NK-92 treated with Interleukin-12 subunit alpha and Interleukin-12 subunit beta, amount 100 ng/mL, for 24 hours (cell line): ENCODE data around the gene INTS6L.
A peak's percentile ranks its signal among the peaks of the same experiment; 100 is the strongest.
"Not testable (repeated sequence)": the region's sequence is repeated elsewhere in the genome, so short reads cannot be mapped to it uniquely, and the experiment has no call there.

ENCODE experiments used
- DNase-seq: peaks from one replicate; lab custom pipeline; 2025; lab: John Stamatoyannopoulos, UW

INTS6L gene

GRCh38 chrX:135522878-135523693 is 2.6 kb downstream of the INTS6L start:
- no peak for DNase-seq

GRCh38 chrX:135528254-135528653 is 7.8 kb downstream of the INTS6L start:
- no peak for DNase-seq

DNA sequence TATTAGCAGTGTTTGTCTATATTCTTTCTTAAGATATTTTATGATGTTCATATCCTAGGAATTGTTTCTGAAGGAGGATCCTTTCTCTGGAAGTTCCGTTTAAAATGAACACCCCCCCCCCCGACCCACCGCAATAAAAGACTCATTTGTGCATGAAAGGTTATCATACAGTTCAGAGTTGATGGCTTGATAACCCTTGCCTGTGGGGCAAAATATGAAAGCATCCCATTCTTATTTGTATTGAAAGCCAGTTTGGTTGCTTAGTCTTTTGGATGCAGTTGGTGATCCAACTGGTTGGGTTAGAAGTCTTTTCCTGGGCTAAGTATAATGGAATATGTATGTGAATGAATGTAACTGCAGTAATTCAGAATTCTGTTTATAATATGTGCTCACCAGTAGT is 8.3 kb downstream of the INTS6L start:
- DNase-seq, result no peak

- no peak for DNase-seq
Measured at GRCh38 chrX:135530097-135530496, 9.6 kb downstream of the INTS6L start.

- no peak for DNase-seq
Measured at GRCh38 chrX:135531813-135532212, 11.4 kb downstream of the INTS6L start.

DNA sequence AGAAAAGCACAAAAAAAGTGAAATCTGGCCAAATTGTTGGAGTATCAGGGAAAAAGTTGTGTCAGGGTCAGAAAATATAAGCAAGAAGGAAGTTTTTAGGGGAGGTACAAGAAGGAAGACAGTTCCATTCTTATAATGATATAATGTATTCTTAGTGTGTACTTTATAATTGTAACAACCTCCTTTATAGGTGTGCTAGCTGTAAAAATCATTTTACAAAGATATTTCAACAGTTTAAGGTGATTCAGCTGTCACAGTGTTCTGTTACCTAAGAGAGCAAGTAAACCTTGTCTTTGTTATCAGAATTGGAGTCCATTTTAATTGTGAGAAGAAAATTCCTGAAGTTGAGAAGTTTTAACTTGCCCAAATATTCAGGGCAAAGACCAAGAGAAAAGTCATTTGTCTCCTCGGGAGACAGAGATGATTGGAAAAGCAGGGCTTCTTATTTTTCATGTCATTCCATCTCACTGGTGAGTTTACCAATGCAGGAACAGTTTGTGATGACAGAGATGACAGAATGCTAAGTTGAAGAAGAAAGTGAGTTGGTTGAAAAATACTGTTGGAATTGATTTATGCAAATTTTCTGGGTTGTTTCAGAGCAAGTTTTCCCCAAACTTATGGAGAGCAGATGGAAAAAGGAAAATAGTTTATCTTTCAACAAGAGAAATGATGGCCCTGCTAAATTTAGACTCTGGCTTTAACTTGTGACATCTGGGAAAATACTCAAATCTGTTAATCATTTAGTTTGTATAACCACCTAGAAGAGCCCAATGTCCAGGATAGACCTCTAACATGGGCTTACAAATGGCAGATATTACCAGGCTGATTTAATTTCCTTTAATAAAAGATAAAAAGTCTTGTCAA is 14.8 kb downstream of the INTS6L start:
- no peak for DNase-seq

GRCh38 chrX:135536877-135537276 is 16.4 kb downstream of the INTS6L start:
- DNase-seq, result no peak

DNA sequence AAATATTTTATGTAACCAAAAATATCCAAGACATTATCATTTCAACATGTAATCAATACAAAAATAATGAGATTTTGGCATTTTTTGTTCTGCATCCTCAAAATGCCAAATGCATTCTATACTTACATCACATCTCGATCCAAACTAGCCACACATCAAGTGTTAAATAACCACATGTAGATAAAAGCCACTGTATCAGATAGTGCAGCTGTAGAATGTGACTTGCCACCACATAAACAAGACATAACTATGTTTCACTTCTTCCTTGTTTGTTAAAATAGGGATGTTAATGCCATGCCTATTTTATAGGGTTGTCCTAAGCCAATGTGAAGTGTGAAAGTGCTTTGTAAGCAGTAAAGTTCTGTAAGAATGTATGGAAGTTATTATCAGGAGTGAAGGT is 20.9 kb downstream of the INTS6L start:
- no peak for DNase-seq

GRCh38 chrX:135543172-135543571 is 22.7 kb downstream of the INTS6L start:
- no peak for DNase-seq

- DNase-seq, result no peak
Measured at GRCh38 chrX:135543924-135544323, 23.5 kb downstream of the INTS6L start.

DNA sequence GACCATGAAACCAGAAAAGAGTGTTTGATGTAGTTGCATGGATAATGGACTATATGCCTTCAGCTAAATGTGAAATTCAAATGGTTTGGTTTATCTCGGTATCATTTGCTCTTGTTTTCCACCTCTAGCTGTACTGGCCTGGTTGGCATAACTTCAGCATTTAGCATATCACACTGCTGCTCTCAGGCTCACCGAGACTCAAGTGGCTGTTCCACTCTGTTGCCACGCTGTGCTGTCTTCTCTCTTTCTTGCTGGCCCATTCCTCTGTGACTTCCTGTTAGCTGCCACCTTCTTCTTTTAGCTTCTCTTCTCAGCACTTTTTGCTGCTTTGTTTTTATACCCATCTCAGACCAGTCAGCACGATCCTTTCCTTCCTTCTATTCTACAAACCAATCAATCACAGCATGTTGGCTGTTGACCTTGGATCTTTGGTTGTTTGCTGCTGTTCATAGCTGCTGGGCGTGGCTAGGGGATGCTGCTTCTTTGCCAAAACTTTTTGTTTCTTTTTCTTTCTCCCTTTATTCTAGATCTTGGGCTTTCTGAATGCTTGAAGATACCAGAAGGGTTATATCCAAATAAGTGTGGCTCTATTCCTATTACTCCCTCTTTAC is 24.0 kb downstream of the INTS6L start:
- no peak for DNase-seq

- no peak for DNase-seq
Measured at GRCh38 chrX:135547767-135548166, 27.3 kb downstream of the INTS6L start.

DNA sequence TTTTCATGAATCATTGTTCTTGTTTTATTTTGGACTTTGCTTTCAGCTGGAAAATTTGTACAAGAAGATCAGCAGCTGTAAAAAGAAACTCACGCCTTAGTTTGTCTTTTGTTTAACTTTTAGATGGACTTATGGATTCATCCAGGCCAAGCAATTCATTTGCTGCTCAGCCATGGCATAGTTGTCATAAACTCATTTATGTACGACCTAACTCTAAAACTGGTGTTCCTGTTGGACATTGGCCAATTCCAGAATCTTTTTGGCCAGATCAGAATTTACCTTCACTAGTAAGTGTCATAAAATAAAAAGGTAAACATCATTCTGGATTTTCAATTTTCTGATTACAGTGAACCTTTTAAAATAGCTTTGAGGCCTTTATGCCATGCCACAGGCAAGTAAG is 29.1 kb downstream of the INTS6L start:
- DNase-seq, result no peak

DNA sequence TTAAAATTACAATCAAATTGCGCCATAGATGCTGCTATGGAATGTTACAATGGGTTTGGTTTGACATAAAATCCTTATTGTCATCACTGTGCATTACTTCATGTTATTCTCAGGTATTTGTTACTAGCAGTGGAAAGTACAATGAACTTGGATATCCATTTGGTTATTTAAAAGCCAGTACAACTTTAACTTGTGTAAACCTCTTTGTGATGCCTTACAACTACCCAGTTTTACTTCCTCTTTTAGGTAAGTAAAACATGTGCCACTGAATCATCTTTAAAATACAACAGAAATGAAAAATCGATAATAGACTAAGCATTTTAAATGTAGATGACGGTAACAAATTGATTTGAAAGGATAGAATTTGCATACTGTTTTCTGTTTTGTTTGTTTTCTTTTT is 35.6 kb downstream of the INTS6L start:
- no peak for DNase-seq

DNA sequence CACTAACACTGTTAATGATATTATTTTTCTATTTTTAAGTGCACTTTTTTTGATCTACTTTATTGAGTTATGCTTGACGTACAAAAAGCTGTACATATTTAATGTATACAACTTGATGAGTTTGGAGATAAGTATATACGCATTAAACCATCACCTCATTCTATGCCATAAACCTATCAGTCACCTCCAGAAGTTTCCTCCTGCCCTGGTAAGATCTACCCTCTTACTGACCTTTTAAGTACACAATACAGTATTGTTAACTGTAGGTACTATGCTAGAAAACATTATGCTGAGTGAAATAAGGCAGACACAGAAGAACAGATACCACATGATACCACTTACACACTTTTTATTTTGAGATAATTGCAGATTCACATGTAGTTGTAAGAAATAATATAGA is 36.9 kb downstream of the INTS6L start:
- no peak for DNase-seq

DNA sequence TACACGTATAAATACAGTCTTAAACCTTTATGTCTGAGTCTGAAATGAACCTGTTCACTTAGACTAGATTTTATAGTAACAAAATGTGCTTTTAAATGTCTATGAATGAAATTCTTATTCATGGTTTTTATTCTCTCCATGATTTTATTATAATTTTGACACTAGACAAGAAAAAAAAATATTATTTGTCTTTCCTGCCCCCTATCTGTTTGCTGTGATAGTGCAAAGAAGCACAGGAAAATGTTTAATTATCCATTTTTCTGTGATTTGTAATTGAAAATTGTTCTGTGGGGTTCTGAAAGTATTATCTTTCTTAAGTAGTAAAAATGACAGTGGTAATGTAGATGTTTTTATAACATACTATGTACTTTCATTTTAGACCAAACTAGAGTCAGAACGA is 52.0 kb downstream of the INTS6L start:
- DNase-seq, result no peak

DNA sequence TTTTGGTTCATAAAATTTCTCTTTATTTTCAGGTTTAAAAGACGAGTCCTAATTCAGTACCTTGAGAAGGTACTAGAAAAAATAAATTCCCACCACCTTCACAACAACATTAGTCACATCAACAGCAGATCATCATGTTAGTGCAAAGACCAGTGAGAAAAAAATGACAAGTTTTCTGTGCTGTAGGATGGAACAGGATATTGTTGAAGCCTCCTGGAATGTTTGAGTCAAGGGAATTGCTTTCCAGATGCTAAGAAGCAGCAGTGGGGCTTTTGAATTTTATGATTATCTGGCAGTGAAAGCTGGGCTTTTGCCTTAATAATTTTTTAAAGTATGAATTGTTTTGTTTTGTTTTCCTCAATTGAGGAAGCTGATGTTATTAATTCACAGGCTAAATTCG is 61.0 kb downstream of the INTS6L start:
- no peak for DNase-seq

- DNase-seq, result no peak
Measured at GRCh38 chrX:135585153-135585552, 64.7 kb downstream of the INTS6L start.

DNA sequence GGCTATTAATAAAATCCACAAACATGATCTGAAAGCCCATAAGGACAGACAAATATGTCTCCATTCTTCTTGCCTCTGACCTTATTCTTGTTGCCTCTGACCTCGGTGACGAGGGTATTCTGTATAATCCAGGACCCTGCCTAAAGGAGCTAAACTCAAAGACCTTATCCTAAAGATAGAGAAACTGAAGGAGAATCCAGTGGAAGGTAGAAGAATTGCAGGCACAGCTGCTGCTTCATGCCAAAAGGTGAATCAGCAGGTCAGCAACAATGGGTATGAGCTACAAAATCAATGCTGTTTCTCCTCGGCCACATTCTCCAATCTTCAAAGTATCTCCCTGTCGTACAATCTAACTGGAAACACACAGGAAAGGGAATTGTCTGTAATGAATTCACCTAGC is 71.4 kb downstream of the INTS6L start:
- DNase-seq, result no peak

- DNase-seq, result not testable (repeated sequence)
Measured at GRCh38 chrX:135594049-135594448, 73.6 kb downstream of the INTS6L start.

DNA sequence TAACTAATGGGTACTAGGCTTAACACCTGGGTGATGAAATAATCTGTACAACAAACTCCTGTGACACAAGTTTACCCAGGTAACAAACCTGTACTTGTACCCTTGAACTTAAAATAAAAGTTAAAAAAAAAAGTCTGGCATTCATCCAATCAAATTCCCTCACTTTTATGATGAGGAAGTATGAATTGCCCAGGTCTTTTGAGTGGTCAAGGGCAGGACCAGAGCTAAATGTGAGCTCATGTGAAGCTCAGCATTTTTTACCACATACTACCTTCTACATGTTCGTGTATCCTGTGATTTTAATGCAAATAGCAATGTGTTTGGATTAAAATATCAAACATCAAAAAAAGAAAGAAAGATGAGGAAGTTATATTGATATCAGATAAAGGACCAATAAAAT is 74.0 kb downstream of the INTS6L start:
- DNase-seq, result not testable (repeated sequence)

DNA sequence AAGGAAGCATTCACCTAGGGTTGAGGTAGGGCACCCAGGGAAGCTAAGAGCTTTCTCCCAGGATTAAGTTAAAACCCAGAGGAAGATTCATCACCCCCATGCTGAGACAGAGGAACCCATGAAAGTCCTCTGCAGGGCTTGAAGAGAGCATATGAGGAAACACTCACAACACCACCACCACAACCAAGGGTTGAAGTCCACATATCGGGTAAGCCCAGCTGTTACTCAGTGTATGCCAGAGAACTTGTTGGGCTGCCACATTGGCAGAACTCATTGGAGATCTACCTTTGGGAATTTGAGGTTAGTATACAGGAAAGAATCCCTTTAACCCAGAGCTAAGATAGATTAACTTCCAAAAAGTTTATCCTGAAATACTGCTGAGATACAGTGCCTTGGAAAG is 75.1 kb downstream of the INTS6L start:
- no peak for DNase-seq

- DNase-seq, result peak; percentile 5
Measured at GRCh38 chrX:135596495-135596894, 76.0 kb downstream of the INTS6L start.
